OCI-LY3 (cell line): ENCODE results near the gene NPIPA3.
"Not testable (repeated sequence)": the region's sequence is repeated elsewhere in the genome, so short reads cannot be mapped to it uniquely, and the experiment has no call there.

ENCODE experiments used
- CTCF ChIP-seq: fragments of 200-600, 300-600 bp; sonication (generic); IDR thresholded peaks from 2 replicates; pipeline ENCODE4 v1.5.1; 2014; ENCODE audit warnings: antibody characterized with exemption, low read length, low read depth
- EZH2phosphoT487 ChIP-seq: fragments of 200-600 bp; shearing (Covaris generic); IDR thresholded peaks from 2 replicates; pipeline ENCODE4 v1.6.1; 2018; ENCODE audit warnings: antibody characterized with exemption, mixed run types, low read depth

GRCh38 chr16:14773654-14774053 lies 70.4 kb downstream of the NPIPA3 start:
- TF ChIP-seq CTCF, EZH2phosphoT487: not testable (repeated sequence)
